ENCODE measurements around the gene STOML3. TPM values are rescaled to one million over a fixed set of nuclear protein-coding genes. Genes with fewer than 3 reads are reported as not detected.
A peak's percentile ranks its signal among the peaks of the same experiment; 100 is the strongest.

Gene STOML3
- total RNA-seq (1 to 10 TPM in 1 of 2 donors, not detected in 1; 2.8 TPM), polyA plus RNA-seq (ENCODE audit: insufficient read length in 6 of 6) (1 to 10 TPM in 4 of 6 donors, under 1 TPM in 2; 0.35 to 3.5 (median 1.7) TPM)
- long read RNA-seq, donor 1, partial matches to known transcripts = 0 of 5 reads
- long read RNA-seq, donor 1, other reads (novel, unspliced or antisense) = 0 of 5 reads
- long read RNA-seq, donor 2 = 0 reads
- long read RNA-seq, donor 3 = 0 reads
- long read RNA-seq, donor 4 = 0 reads
- long read RNA-seq, donor 5, partial matches to known transcripts = 0 of 2 reads
- long read RNA-seq, donor 5, other reads (novel, unspliced or antisense) = 0 of 2 reads
- long read RNA-seq, donor 6 = 0 reads
- long read RNA-seq, donor 7 = 0 reads
- long read RNA-seq, donor 8 = 0 reads
- long read RNA-seq, donor 9 = 0 reads
- long read RNA-seq, donor 10, partial matches to known transcripts = 1 of 5 reads
- long read RNA-seq, donor 10, other reads (novel, unspliced or antisense) = 1 of 5 reads
- long read RNA-seq, donor 11, partial matches to known transcripts = 0 of 1 reads
- long read RNA-seq, donor 11, other reads (novel, unspliced or antisense) = 0 of 1 reads
- long read RNA-seq, donor 12 = 0 reads

GRCh38 chr13:38990693-38991092 is at the start of gene STOML3:
Gene STOML3, minus strand, starts transcription at chr13:38990831. Its CDS starts 110 bp downstream, at chr13:38990721.
- no peak for TF ChIP-seq CTCF (IDR thresholded peaks at IDR 0.05)
- no peak within 1 kb of the TSS for H3K4me3 ChIP-seq
- intact Hi-C loops (cut with DNase I) = no loop called here
- no peaks in the 10 kb centered on the region for H3K9me3 ChIP-seq
- DNase-seq (no peak), ATAC-seq (no peak)
- no peaks in the 10 kb centered on the region for H3K27me3 ChIP-seq
- H3K36me3 ChIP-seq = no peaks in the 10 kb centered on the region
- no peaks in the 10 kb centered on the region for H3K4me1 ChIP-seq
- H3K27ac ChIP-seq = no peak within 1 kb of the TSS

GRCh38 chr13:39040206-39040605 is 49.6 kb upstream of the STOML3 start:
- H3K9me3 ChIP-seq = no peaks in the 10 kb centered on the region
- peaks cover 9 to 37% of the 10 kb centered on the region in 2 donors for H3K4me1 ChIP-seq
- ATAC-seq (no peak), DNase-seq (peak in 1 of 4 donors; percentile 26)
- H3K27ac ChIP-seq = peak overlapping the region; percentile 82 to 96
- H3K4me3 ChIP-seq = peak overlapping the region in 1 of 2 donors; percentile 91
- no peaks in the 10 kb centered on the region for H3K27me3 ChIP-seq
- no peak for TF ChIP-seq CTCF (IDR thresholded peaks at IDR 0.05)
- H3K36me3 ChIP-seq = peaks cover 0 to 8% of the 10 kb centered on the region in 2 donors
- intact Hi-C loops (cut with DNase I) = no loop called here

- intact Hi-C loops (cut with DNase I) = no loop called here
- H3K36me3 ChIP-seq = peaks cover 0 to 3% of the 10 kb centered on the region in 2 donors
- no peaks in the 10 kb centered on the region for H3K27me3 ChIP-seq
- H3K4me1 ChIP-seq = peaks cover 10 to 48% of the 10 kb centered on the region in 2 donors
- no peak for TF ChIP-seq CTCF (IDR thresholded peaks at IDR 0.05)
- H3K9me3 ChIP-seq = no peaks in the 10 kb centered on the region
- ATAC-seq (no peak), DNase-seq (no peak)
- H3K4me3 ChIP-seq = peak overlapping the region; percentile 90 to 91
- peak overlapping the region; percentile 82 to 96 for H3K27ac ChIP-seq
Measured at GRCh38 chr13:39039041-39039440, 48.4 kb upstream of the STOML3 start.

- peak; percentile 18 for ATAC-seq
- Histone ChIP-seq H3K9me3 (no peaks in the 10 kb centered on the region), H3K27me3 (no peaks in the 10 kb centered on the region), H3K36me3 (peaks cover 0 to 3% of the 10 kb centered on the region in 2 donors), H3K4me1 (peaks cover 10 to 53% of the 10 kb centered on the region in 2 donors), H3K27ac (peak overlapping the region; percentile 82 to 96), H3K4me3 (peak overlapping the region; percentile 90 to 91)
- intact Hi-C loops (cut with DNase I) = no loop called here
- no peak for TF ChIP-seq CTCF (IDR thresholded peaks at IDR 0.05)
- DNase-seq = peak in 1 of 4 donors; percentile 81
Measured at GRCh38 chr13:39038569-39039030, 48.0 kb upstream of the STOML3 start.
